NCI-H2171 (cell line): ENCODE measurements around the gene HOATZ.

Experiments used
- DNase-seq: peaks from one replicate; lab custom pipeline; 2025; lab: John Stamatoyannopoulos, UW

The HOATZ gene

GRCh38 chr11:111549196-111549868, 34.8 kb downstream of the HOATZ start:
- DNase-seq, result no peak

GRCh38 chr11:111549869-111550203, 35.3 kb downstream of the HOATZ start:
- no peak for DNase-seq

- no peak for DNase-seq
These were observed 35.7 kb downstream of the HOATZ start for GRCh38 chr11:111550258-111550657.

GRCh38 chr11:111554532-111554931, 40.0 kb downstream of the HOATZ start:
- DNase-seq, result no peak

GRCh38 chr11:111555255-111555654, 40.7 kb downstream of the HOATZ start:
- no peak for DNase-seq

GRCh38 chr11:111557425-111558111, 43.0 kb downstream of the HOATZ start:
- DNase-seq, result no peak

- no peak for DNase-seq
These were observed 45.4 kb downstream of the HOATZ start for GRCh38 chr11:111559800-111560464.

- DNase-seq, result no peak
These were observed 46.2 kb downstream of the HOATZ start for GRCh38 chr11:111560800-111561199.

- no peak for DNase-seq
These were observed 46.7 kb downstream of the HOATZ start for GRCh38 chr11:111561306-111561705.

GRCh38 chr11:111561791-111562325, 47.3 kb downstream of the HOATZ start:
- DNase-seq, result no peak

- DNase-seq, result no peak
These were observed 48.3 kb downstream of the HOATZ start for GRCh38 chr11:111562692-111563389.

- DNase-seq, result peak; percentile 35
These were observed 50.6 kb downstream of the HOATZ start for GRCh38 chr11:111565114-111565720.

- DNase-seq, result no peak
These were observed 51.7 kb downstream of the HOATZ start for GRCh38 chr11:111566324-111566723.

GRCh38 chr11:111569476-111569875, 54.9 kb downstream of the HOATZ start:
- no peak for DNase-seq

- DNase-seq, result no peak
These were observed 56.2 kb downstream of the HOATZ start for GRCh38 chr11:111570796-111571195.

- no peak for DNase-seq
These were observed 57.4 kb downstream of the HOATZ start for GRCh38 chr11:111571829-111572501.

- no peak for DNase-seq
These were observed 58.0 kb downstream of the HOATZ start for GRCh38 chr11:111572581-111572980.

- no peak for DNase-seq
These were observed 59.3 kb downstream of the HOATZ start for GRCh38 chr11:111573821-111574249.

GRCh38 chr11:111574373-111575225, 60.0 kb downstream of the HOATZ start:
- DNase-seq, result no peak

- DNase-seq, result no peak
These were observed 61.2 kb downstream of the HOATZ start for GRCh38 chr11:111575740-111576139.
